Hindlimb muscle (tissue), 1 donor: Measurements from ENCODE around the gene KCTD17. TPM values are rescaled to one million over a fixed set of nuclear protein-coding genes. Genes with fewer than 3 reads are reported as not detected.
"Not testable (repeated sequence)": the region's sequence is repeated elsewhere in the genome, so short reads cannot be mapped to it uniquely, and the experiment has no call there.

ENCODE experiments used
- DNase-seq: peaks from one replicate; pipeline ENCODE4 v3.0.0-alpha.2; 2013
- polyA plus RNA-seq: library from polyadenylated mRNA; unstranded; fragments of 120-200 nt; gene quantifications from one replicate; pipeline ENCODE4 v1.2.1, GENCODE V29; 2013; ENCODE audit not compliant: insufficient read length

The KCTD17 gene
- polyA plus RNA-seq, 1 donor: 15.3 TPM

DNA sequence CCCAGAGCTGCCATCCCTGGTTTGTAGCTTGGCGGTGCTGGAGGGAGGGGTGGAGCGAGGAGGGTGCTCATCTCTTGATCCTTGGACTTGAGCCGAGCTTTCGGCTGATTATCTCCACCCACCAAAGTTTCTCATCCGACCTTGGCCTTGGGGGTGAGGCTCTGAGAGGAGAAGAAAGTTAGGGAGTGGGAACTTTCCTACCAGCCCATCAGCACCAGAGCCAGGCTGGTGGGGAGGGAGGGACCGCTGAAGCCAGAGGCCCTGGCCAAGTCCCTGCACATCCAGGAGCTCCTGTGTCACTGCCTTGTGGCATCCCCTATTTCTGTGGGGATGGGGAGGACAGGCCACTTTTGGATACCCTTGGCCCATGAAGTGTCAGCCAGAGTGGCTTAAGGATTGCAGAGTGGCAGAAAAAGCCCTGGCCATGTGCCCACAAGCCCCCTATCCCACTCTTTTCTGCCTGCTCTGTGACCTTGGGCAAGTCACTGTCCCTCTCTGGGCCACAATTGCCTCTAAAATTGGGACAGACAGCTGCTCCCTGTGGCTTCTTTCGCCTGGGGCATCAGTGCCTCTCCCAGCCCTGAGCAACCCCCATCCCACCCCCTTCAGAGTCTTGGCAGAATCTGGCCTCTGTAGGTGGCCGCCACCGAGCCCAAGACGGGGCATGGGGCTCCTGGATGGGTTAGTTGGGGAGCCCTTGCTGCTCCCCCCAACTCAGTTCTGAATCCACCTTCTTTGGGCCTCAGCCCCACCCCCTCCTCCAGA, 10.3 kb downstream of the KCTD17 start:
- DNase-seq: no peak

DNA sequence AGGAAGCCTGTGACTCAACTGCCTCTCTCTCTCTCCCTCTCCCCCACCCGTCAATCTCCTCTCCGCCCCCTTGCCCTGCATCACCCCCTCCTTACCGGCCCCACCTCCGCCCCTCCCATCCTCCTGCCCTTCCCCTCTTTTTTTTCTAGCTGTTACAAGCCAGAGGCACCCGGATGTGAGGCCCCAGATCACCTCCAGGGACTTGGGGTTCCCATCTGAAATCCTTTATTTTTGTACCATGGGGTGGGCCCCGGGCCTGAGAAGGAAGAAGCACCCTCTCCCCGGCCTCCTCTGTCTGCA, 10.8 kb downstream of the KCTD17 start:
- no peak for DNase-seq

DNA sequence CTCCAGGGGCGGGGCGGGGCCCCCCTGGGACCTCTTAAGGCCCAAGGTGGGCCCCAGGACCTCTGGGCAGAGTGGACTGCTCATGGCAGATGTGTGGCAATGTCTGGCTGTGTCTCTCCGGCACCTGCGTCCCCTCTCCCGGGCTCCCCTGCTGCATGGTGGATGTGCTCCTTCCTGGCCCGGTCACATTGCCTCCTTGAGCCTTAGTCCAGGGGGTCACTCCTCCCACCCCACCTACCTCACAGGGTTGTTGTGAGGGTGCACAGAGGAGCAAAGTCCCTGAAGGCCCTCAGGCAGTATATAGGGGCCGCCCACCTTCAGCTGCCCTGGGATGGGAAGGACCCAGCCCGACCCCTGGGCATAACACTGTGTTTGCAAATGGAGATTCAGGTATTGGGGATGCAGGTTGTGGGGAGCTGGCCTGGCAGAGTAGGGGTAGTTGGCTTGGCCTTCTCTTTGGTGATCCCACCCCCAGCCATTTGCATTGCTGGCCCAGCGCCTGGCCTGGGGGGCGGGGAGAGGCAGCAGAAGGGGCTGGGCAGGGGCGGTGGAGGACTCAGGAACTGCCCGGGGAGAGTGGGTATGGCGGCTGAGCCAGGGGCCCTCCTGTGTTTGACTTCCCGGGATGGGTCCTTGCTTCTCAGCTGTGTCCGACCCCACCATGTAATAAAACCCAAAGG, 11.3 kb downstream of the KCTD17 start:
- no peak for DNase-seq

DNA sequence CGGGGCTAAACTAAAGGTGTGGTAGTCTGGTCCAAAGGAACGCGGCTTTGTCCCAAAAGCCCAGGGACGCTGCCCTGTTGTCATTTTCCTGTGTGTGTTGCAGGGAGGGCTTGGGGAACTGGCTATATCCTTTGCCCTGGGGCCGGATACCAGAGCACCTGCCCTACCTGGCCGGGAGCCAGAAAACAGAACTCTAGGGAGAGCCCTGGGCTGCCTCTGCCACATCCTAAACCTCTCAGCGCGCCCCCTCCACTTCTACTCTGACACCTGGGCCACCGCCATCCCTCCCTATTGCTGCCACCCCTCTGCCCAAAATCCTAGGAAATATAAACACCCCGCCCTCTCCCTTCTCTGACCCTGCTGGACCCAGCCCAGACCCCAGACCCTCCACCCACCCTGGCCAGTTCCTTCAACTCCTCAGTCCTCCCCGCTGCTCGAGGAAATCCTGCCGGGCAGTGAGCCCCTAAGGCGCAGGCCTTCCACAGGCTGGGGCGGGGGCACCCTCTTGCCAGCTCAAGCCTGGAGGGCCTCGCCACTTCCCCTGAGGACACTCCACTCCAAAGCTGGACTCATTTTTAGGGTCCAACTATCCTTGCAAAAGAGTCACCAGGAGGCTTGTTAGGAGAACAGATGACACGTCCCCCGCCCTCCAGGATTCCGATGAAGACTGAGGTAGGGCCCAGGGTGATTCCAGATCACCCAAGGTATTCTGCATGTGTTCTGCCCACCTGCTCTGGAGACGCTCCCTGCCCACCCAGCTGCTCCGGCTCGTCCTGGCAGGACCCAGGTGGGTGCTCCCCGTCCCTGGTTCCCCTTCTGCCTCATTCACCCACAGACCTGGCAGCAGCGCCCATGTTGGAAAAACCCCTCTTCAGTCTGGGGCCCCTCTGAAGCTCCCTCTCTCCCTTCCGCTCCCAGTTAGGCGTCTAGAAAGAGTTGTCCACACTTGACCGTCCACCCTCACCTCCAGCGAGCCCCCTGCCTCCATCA, 12.2 kb downstream of the KCTD17 start:
- no peak for DNase-seq

DNA sequence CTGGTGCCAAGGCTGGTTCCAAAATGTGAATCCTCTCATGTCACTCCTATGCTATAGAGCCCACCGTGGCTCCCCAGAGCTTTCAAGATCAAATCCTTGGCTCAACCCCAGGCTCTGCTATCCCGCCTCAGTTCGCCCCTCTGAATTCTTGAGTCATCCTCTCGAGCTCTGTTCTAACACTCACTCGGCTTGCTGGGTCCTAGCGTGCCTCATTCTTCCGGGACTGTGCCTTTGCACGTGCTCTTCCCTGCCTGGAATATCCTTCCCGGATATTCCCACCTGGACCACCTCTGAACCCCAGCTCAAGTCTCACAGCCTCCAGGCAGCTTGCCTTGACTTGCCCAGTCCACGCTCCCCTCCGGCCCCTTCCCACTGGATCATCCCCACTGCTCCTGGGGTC, 13.0 kb downstream of the KCTD17 start:
- DNase-seq: no peak

DNA sequence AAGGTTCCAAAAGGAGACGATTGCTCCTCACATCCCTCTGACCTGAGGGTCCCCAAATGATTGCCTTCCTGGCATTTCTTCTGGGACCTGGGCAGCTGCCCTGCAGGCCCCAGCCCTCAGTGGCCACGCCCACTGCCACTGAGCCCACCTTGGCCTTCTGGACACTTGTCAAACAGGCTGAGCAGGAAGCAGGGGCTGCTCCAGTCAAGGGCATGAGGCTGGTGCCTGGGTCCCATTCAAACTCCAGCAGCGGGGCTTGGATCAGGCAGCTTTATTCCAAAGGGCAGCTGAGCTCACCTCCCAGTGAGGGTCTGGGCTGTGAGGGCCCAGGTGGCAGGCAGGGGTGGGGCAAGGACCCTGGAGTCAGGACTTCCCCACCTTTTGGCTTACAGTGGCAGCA, 13.6 kb downstream of the KCTD17 start:
- DNase-seq: no peak

DNA sequence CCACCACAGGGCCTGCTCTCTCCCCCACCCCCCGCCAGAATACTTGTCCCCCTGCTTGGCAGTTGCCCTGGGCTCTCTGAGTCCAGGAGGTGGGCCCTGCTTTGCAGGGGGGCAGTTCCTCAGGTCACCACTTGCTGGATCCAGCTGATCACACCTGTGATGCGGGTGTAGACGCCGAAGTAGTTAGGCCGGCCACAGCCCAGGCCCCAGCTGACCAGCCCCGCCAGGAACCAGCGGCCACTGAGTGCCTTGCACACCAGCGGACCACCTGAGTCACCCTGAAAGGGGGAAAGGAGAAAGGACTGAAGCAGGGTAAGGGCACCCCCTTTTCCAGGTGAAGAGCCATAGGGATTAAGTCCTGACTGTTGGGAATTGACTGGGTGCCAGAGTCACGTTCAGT, 14.4 kb downstream of the KCTD17 start:
- DNase-seq: no peak

DNA sequence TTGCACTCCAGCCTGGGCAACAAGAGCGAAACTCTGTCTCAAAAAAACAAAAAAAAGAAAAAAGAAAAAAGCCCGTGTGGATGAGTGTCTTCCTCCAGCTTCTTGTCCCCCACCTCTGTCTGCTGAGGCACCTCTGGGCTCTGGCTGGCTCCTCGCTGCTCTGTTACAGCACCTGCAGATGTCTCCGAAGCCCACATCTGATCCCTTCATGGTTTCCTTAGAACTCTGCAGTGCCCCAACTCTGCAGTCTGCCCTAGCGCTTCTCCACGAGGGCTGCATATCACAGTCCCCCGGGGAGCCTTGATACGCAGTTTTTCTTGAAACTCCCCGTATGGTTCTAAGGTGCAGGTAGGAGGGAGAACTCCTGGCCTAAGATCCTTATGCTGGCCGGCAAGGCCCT, 15.9 kb downstream of the KCTD17 start:
- no peak for DNase-seq

DNA sequence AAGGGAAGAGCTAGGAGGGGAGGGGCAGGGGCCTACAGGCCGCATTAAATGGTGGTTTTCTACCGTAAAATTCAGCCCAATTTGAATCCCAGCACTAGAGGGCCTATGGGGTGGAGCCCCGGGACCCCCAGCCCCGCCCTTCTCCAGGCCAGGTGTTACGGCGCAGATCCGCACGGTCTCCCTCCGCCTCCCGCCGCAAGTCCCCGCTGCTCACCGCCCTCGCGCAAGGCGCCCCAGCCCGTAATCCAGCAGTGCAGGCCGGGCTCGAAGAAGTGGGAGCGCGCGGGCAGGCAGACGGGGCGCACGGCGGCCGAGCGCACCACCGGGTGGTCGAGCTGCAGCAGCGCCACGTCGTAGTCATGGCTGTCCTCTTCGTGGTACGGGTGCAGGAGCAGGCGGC, 17.3 kb downstream of the KCTD17 start:
- no peak for DNase-seq

DNA sequence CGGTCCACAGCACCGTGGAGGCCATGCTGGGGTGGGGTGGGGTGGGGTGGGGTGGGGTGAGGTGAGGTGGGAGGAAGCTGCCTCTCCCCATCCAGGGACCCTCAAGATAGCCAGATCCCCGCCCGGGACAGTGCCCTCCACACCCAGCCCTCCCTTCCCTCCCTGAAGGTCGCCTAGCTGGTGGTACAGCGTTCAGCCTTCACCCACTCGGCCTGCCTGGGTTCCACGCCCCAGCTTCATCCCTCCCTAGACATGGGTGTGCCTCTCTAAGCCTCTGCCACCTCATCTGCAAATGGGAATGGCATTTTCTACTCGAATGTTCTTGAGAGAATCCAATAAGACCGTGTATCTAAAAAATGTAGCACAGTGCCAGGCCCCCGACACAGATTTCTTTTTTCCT, 17.8 kb downstream of the KCTD17 start:
- no peak for DNase-seq

DNA sequence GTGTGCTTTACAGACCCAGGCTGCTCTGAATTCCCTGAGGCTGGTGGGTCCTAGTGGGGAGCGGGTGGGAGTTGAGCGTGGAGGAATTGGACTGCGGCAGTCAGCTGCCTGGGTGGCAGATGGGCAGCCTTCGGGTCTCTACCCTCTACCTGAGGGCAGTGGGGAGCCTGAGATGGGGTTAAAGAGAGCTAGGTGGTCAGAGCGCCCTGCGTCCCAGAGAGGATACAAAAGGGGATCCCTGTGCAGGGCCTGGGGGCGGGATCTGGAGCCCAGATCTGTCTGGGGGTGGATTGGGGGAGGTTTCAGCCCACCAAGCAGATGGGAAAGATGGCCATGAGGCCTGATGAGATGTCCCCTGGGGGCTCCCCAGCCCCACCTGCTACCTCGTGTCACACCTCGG, 18.2 kb downstream of the KCTD17 start:
- DNase-seq: no peak

DNA sequence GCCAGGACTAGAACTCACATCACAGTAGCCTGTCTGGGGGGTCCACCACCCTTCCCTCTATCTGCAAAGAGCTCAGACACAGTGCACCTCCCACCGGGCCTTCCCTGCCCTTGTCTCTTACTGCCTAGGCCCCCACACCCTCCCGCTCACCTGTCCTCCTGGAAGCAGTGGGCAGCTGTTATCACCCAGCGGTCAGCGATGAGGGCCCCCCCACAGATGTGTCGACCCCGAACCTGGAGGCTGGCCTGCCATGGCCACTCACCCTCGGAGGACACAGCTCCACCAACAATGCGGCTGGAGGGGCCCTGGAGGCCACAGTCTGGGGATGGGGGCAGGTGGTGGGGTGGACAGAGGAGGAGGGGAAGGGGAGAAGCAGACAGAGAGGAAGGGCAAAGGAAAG, 18.8 kb downstream of the KCTD17 start:
- DNase-seq: no peak

DNA sequence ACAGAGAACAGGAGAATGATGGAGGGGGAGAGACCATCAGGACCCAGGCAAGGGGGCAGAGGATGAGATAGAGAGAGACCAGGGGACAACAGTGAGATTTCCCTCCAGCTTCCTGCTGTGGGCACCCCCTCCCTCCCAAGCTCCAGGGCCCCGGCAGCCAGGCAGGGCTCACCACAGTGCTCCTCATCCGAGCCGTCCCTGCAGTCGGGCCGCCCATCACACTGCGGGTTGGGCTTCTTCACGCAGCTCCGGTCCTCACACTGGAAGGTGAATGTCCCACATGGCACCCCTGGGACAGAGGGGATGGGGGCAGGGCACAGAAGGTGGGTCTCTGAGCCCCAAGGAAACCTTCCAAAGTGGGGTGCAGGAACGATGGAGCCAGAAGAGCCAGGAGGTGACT, 19.2 kb downstream of the KCTD17 start:
- no peak for DNase-seq

DNA sequence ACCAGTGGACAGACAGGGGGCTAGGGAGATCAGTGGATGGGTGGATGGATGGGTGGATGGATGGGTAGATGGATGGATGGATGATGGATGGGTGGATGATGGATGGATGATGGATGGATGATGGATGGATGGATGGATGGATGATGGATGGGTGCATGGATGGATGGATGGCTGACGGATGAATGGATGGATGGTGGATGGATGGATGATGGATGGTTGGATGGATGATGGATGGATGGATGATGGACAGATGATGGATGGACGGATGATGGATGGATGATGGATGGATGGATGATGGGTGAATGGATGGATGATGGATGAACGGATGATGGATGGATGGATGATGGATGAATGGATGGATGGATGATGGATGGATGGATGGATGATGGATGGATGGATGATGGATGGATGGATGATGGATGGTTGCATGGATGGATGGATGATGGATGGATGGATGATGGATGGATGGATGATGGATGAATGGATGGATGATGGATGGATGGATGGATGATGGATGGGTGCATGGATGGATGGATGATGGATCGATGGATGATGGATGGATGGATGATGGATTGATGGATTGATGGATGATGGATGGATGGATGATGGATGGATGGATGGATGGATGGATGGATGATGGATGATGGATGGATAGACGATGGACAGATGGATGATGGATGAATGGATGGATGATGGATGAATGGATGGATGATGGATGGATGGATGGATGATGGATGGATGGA, 20.5 kb downstream of the KCTD17 start:
- DNase-seq: not testable (repeated sequence)

DNA sequence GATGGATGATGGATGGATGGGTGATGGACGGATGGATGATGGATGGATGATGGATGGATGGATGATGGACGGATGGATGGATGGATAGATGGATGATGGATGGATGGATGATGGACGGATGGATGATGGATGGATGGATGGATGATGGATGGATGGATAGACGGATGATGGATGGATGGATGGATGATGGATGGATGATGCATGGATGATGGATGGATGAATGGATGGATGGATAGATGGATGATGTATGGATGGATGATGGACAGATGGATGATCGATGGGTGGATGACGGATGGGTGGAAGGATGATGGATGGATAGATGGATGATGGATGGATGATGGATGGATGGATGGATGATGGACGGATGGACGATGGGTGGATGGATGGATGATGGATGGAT, 21.1 kb downstream of the KCTD17 start:
- no peak for DNase-seq

DNA sequence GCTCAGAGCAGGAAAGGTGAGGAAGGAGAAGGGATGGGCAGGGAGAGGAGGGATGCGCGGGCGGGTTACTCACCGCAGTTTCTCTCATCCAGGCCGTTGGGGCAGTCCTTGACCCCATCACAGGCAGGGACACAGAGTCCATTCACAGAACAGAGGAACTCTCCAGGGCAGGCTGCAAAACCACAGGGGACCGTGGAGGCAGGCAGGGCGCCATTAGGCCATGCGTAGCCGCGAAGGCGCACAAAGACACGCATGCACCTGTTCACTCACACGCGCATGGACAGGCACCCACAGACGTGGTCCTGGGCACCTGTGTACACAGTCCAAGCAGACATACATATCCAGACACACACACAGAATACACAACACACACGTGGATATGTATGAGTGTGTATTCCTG, 23.0 kb downstream of the KCTD17 start:
- no peak for DNase-seq

DNA sequence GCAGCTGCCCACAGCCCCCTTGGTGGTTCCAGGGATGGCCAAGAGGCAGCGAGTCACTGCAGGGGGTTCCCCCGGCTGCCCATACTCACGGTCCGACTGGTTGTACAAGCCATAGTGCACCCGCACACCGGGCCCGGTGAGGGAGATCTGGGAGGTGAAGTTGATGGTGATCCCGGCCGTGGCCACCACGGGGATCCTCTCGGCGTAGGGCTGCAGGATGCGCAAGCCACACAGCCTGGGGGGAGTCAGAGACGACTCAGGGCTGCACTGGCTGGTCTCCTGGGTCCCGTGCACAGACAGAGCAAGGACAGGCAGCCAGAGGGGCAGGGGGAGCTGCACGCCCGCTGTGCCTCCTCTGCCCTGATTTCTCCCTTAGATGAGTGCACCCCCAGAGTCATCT, 23.5 kb downstream of the KCTD17 start:
- no peak for DNase-seq

DNA sequence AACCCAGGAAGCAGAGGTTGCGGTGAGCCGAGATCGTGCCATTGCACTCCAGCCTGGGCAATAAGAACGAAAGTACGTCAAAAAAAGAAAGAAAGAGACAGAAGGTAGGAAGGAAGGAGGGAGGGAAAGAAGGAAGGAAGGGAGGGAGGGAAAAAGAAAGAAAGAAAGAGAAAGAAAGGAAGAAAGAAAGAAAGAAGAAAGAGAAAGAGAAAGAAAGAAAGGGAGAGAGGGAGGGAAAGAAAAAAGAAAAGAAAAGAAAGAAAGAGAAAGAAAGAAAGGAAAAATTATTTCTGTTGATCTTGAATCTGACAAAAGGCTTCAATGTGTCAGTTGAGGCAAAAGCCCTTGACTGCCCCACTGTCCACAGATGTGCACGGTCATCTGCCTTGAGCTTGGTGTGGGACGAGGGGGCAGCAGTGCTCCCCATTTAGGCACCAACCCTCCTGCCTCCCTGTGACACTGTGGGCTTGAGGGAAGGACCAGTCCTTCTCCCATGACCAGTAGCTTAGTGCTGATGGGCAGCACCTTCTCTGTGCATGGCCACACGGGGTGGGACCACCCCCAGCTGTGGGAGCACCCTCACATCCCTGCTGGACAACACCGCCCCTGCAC, 24.4 kb downstream of the KCTD17 start:
- no peak for DNase-seq

DNA sequence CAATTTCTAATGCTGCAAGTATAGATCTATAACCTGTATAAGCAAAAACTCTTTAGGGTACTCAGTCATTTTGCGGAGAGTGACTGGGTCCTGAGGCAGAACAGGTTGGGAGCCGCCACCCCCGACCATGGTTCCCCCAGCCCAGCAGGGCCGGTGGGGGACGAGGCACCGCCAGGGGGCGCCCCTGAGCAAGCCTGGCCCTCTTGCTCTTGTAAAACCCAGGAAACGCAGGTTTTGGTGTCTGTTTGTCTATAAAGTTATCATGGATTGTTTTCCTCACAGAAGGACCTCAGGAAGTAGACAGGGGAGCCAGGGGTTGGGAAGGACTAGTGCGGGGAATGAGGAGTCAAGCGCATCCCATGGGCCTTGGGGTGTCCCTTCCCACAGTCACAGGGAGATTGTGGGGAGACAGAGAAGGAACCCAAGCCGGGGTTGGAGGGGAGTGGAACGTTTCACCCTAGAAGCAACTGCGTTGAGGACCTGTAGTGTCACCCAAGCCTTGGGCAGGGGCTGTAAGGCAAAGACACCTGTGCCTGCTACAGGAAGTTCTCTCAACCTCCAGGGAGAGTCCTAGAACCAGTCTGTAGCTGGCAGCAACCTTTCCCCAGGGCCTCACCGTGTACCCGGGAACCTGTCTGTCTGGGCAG, 26.4 kb downstream of the KCTD17 start:
- peak; percentile 48 for DNase-seq

DNA sequence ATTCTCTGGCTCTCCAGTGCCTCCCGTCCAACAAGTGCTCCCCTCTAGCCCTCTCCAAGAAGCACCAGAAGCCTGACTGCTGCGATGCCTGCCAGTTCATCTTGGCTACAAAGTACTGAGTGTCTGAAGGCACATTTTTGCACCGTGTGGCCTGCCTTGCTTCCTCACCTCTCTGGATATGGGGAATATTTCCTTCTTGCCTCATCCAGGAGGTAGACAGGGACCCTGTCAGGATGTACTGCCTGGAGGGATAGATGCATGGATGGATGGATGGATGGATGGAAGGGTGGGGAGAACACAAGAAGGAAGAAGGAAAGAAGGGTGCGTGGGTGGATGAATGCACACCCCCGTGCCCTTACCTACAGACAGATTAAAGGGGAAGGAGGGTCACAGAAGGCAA, 27.6 kb downstream of the KCTD17 start:
- DNase-seq: no peak

DNA sequence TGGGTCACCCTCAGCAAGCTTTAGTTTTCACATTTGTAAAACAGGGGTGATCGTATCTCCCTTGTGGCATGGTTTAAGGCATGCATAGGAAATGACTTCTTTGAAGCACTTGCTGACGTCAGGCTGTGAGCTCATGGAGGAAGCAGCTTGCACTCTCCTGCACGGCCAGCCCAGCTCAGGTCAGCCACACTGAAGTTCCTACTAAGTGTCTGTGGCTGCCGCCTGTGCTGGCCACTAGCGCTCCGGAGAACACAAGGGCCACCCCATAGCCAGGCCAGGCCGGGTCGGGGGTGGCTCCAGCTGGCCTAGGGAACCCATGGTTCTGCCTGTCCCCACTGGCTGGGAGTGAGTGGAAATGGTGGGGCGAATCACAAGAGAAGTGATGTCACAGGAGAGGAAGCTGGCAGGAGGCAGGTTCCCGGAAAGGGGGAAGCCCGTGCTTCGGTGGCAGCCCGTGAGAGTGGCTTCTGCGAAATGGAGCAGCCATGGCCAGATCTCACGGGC, 28.2 kb downstream of the KCTD17 start:
- DNase-seq: no peak

DNA sequence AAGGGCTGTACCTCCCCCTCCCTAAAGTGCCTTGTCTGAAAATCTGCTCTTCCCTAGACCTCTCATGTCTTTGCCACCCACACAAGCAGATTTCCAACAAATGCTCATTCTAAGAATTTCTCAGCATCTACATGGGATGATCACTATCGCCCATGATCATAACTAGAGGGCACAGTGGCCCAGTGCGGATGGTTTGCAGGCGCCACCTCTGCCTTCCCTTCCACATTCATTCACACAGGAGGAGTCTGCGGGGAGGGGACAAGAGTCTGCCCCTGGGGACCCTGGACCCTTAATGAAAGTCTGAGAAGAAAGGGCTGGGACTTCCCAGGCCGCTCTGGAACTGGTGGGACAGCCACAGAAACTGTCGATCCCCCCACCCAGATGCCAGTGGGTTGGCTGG, 28.9 kb downstream of the KCTD17 start:
- DNase-seq: no peak
